Measurements from ENCODE around the gene GNG8. TPM values are rescaled to one million over a fixed set of nuclear protein-coding genes. Genes with fewer than 3 reads are reported as not detected.

Gene GNG8
- total RNA-seq, 1 experiment from 2014 or later: not detected

- no peak overlapping the region for H4K8ac ChIP-seq (replicated peaks; ENCODE audit: insufficient read length, low read depth, low read length)
- peaks cover 22 to 30% of the 10 kb centered on the region in 2 experiments for H3K4me1 Mint-ChIP-seq
- no peak overlapping the region for H2AK5ac ChIP-seq (ENCODE audit: insufficient read length, low read length)
- no peak overlapping the region for H3K4ac ChIP-seq (ENCODE audit: low read depth, low read length)
- no peak overlapping the region for H3K18ac ChIP-seq (ENCODE audit: insufficient read length, low read depth, low read length)
- no peak overlapping the region for H4K5ac ChIP-seq (ENCODE audit: insufficient read length, low read depth, low read length)
- H2BK20ac ChIP-seq (ENCODE audit: low read depth, low read length, poor library complexity, severe bottlenecking): no peak overlapping the region
- H3K27ac Mint-ChIP-seq: no peak overlapping the region
- peaks cover 13% of the 10 kb centered on the region for H3K23me2 ChIP-seq (ENCODE audit: insufficient read length, low read depth, low read length, poor library complexity, severe bottlenecking)
- TF ChIP-seq CTCF (conservative IDR thresholded peaks at IDR 0.05): no peak
- peaks cover 28% of the 10 kb centered on the region for H3K27me3 ChIP-seq (ENCODE audit: insufficient read depth, low read length)
- H3K4me1 ChIP-seq (ENCODE audit: insufficient read depth, low read length): peaks cover 7% of the 10 kb centered on the region; the same call in 1 of the 2 replicates
- no peak overlapping the region for H3K14ac ChIP-seq (ENCODE audit: insufficient read depth, low read length)
- peak overlapping the region; percentile 59 for H3K4me2 ChIP-seq (ENCODE audit: insufficient read depth, insufficient read length, low read length)
- no peak overlapping the region for H4K91ac ChIP-seq (ENCODE audit: insufficient read length, low read depth, low read length)
- peak; percentile 97 for DNase-seq
- H2BK12ac ChIP-seq (ENCODE audit: insufficient read length, low read depth, low read length): no peak overlapping the region
- H3T11ph ChIP-seq (ENCODE audit: low read length): no peak overlapping the region
- no peaks in the 10 kb centered on the region for H3K9me3 ChIP-seq (ENCODE audit: control insufficient read depth, low read depth, low read length)
- H3K79me1 ChIP-seq (ENCODE audit: insufficient read depth, low read depth, low read length, poor library complexity, severe bottlenecking): no peaks in the 10 kb centered on the region
- H3K4me3 Mint-ChIP-seq: peak overlapping the region; percentile 64 to 91
- H3K23ac ChIP-seq (ENCODE audit: insufficient read length, low read depth, low read length): no peak overlapping the region
- H2BK15ac ChIP-seq (ENCODE audit: low read depth, low read length): no peak overlapping the region
- no peaks in the 10 kb centered on the region for H3K79me2 ChIP-seq (ENCODE audit: insufficient read depth, low read length)
- H3K27me3 Mint-ChIP-seq (ENCODE audit: low read depth): peaks cover 41% of the 10 kb centered on the region
- H2AFZ ChIP-seq (ENCODE audit: low read length): no peak overlapping the region
- H3K27ac ChIP-seq (ENCODE audit: insufficient read length, low read depth, low read length): no peak overlapping the region
- no peak overlapping the region for H3K9ac ChIP-seq (ENCODE audit: extremely low read depth, insufficient read length, low read length)
- no CpG with 5 or more reads among the region's 38 CpGs for WGBS (ENCODE audit: extremely low coverage, insufficient read length, low lambda C conversion rate)
- H3K9me3 Mint-ChIP-seq: no peaks in the 10 kb centered on the region
- no peak overlapping the region for H2BK120ac ChIP-seq (ENCODE audit: low read depth, low read length, poor library complexity, severe bottlenecking)
- H3K36me3 Mint-ChIP-seq (ENCODE audit: insufficient read depth in 1 of 3, low read depth in 3 of 3): no peaks in the 10 kb centered on the region
- H2BK5ac ChIP-seq (ENCODE audit: insufficient read length, low read length): no peak overlapping the region
- H4K20me1 ChIP-seq (ENCODE audit: control insufficient read depth, insufficient read depth, insufficient read length): no peaks in the 10 kb centered on the region
- no peak overlapping the region for H3K56ac ChIP-seq (ENCODE audit: insufficient read length, low read depth, low read length)
Observed at GRCh38 chr19:46634045-46634655, 1.9 kb downstream of the GNG8 start.
